CD4-positive, alpha-beta T cell (primary cell): ENCODE results near the gene CHD2. TPM values are rescaled to one million over a fixed set of nuclear protein-coding genes. Genes with fewer than 3 reads are reported as not detected.

ENCODE experiments used
- ATAC-seq: fragments of 200-7000 bp; cut with Tn5 transposase; one replicate; pipeline ENCODE4 v1.10.0; 2022; ENCODE audit warnings: mild to moderate bottlenecking; ENCODE audit not compliant: poor library complexity
- CTCF ChIA-PET: fragments of 350-600 bp; sonication (Branson Sonifier 250); formaldehyde crosslinking; loops from one replicate; lab custom pipeline; 2021; ENCODE audit warnings: antibody characterized with exemption, inconsistent platforms; lab: Charles Lee
- POLR2A ChIA-PET: fragments of 350-600 bp; sonication (Branson Sonifier 250); formaldehyde crosslinking; loops from one replicate; lab custom pipeline; 2021; ENCODE audit warnings: antibody characterized with exemption, inconsistent platforms; lab: Charles Lee
- DNase-seq, 14 experiments: peaks; one replicate each; pipeline ENCODE4 v3.0.0-alpha.2; 2013 to 2020; ENCODE audit warnings: mixed read lengths in 2 of 14
- H3K27ac ChIP-seq, 2 donors: one replicate each; pipeline versions ENCODE4 v1.5.1 to v1.7.0; 2013; ENCODE audit warnings: low read length in 2 of 2, low read depth in 1 of 2, mild to moderate bottlenecking in 1 of 2
- H3K27me3 ChIP-seq, 2 experiments: 1 replicate in 1 of 2; 2 replicates in 1 of 2; pipeline versions ENCODE4 v1.6.1 to v1.7.0; 2013; ENCODE audit warnings: low read length in 2 of 2, control low read depth in 1 of 2, mild to moderate bottlenecking in 1 of 2, moderate library complexity in 1 of 2; ENCODE audit not compliant: insufficient read depth in 2 of 2, control insufficient read depth in 1 of 2
- H3K36me3 ChIP-seq: one replicate; pipeline ENCODE4 v1.6.1; 2013; ENCODE audit warnings: low read length, control low read depth; ENCODE audit not compliant: insufficient read depth
- H3K4me1 ChIP-seq: one replicate; pipeline ENCODE4 v1.6.1; 2013; ENCODE audit warnings: low read length, control low read depth; ENCODE audit not compliant: insufficient read depth
- H3K4me3 ChIP-seq: one replicate; pipeline ENCODE4 v1.5.1; 2013; ENCODE audit warnings: mild to moderate bottlenecking, low read length, moderate library complexity
- H3K9me3 ChIP-seq, 2 experiments: 1 replicate in 1 of 2; 2 replicates in 1 of 2; pipeline versions ENCODE4 v1.6.1 to v1.7.0; 2013; ENCODE audit warnings: low read length in 2 of 2, mild to moderate bottlenecking in 2 of 2, control low read depth in 1 of 2, moderate library complexity in 1 of 2; ENCODE audit not compliant: control insufficient read depth in 1 of 2, insufficient read depth in 1 of 2
- H3K27ac Mint-ChIP-seq: one replicate; pipeline ENCODE4 v1.8.0; 2020; ENCODE audit warnings: mixed read lengths
- H3K27me3 Mint-ChIP-seq: one replicate; pipeline ENCODE4 v1.8.0; 2021; ENCODE audit warnings: mixed read lengths
- H3K36me3 Mint-ChIP-seq: one replicate; pipeline ENCODE4 v1.8.0; 2021; ENCODE audit warnings: low read depth, mixed read lengths
- H3K4me1 Mint-ChIP-seq: one replicate; pipeline ENCODE4 v1.8.0; 2021; ENCODE audit warnings: low read depth, mixed read lengths
- H3K4me3 Mint-ChIP-seq: one replicate; pipeline ENCODE4 v1.8.0; 2020; ENCODE audit warnings: mild to moderate bottlenecking, mixed read lengths
- H3K9me3 Mint-ChIP-seq: one replicate; pipeline ENCODE4 v1.8.0; 2020; ENCODE audit warnings: mixed read lengths
- CTCF ChIP-seq: fragments of 200-600 bp; IDR thresholded peaks from one replicate; pipeline ENCODE4 v1.8.0; 2022; ENCODE audit warnings: antibody characterized with exemption, mild to moderate bottlenecking
- intact Hi-C, 2 experiments: fragments of 100-400 bp; cut with DNase I in 1 of 2; cut with micrococcal nuclease in 1 of 2; formaldehyde crosslinking; loops; one replicate each; pipeline versions ENCODE4 v1.15.1 to v1.9.0; 2023 to 2025; cut with DNase I, micrococcal nuclease
- total RNA-seq, 174 experiments: library from RNA in 2 of 174; stranded (reverse) in 2 of 174; gene quantifications; one replicate each; pipeline ENCODE4 v1.2.3 and lab custom pipeline; 2021 to 2026

CHD2 gene
- total RNA-seq, 2 experiments from 2014 or later, result 615 to 660 TPM

GRCh38 chr15:93057618-93058017 lies 157.5 kb downstream of the CHD2 start:
- no peaks in the 10 kb centered on the region for H3K4me1 Mint-ChIP-seq
- ChIA-PET POLR2A (no interaction called here), CTCF (no interaction called here)
- Histone ChIP-seq H3K4me1 (no peaks in the 10 kb centered on the region), H3K4me3 (no peak overlapping the region), H3K9me3 (no peaks in the 10 kb centered on the region), H3K27me3 (no peaks in the 10 kb centered on the region), H3K27ac (no peak overlapping the region), H3K36me3 (no peaks in the 10 kb centered on the region)
- H3K4me3 Mint-ChIP-seq, result no peak overlapping the region
- ATAC-seq (no peak), DNase-seq (no peak)
- H3K36me3 Mint-ChIP-seq, result no peaks in the 10 kb centered on the region
- no peak for TF ChIP-seq CTCF
- no peak overlapping the region for H3K27ac Mint-ChIP-seq
- H3K27me3 Mint-ChIP-seq, result no peaks in the 10 kb centered on the region
- intact Hi-C loops, result no loop called here
- no peaks in the 10 kb centered on the region for H3K9me3 Mint-ChIP-seq

GRCh38 chr15:93058128-93058527 lies 158.0 kb downstream of the CHD2 start:
- DNase-seq, result no peak
- intact Hi-C loops, result no loop called here
- Mint-ChIP-seq H3K4me1 (no peaks in the 10 kb centered on the region), H3K36me3 (no peaks in the 10 kb centered on the region), H3K27me3 (no peaks in the 10 kb centered on the region), H3K4me3 (no peak overlapping the region), H3K27ac (no peak overlapping the region), H3K9me3 (no peaks in the 10 kb centered on the region)
- Histone ChIP-seq H3K27ac (no peak overlapping the region), H3K36me3 (no peaks in the 10 kb centered on the region), H3K27me3 (no peaks in the 10 kb centered on the region), H3K4me1 (no peaks in the 10 kb centered on the region), H3K9me3 (no peaks in the 10 kb centered on the region), H3K4me3 (no peak overlapping the region)
- no peak for TF ChIP-seq CTCF
- ChIA-PET CTCF (no interaction called here), POLR2A (no interaction called here)
- ATAC-seq, result no peak

- CTCF ChIA-PET, result no interaction called here
- no peaks in the 10 kb centered on the region for H3K36me3 ChIP-seq
- no peak overlapping the region for H3K27ac ChIP-seq
- POLR2A ChIA-PET, result no interaction called here
- H3K36me3 Mint-ChIP-seq, result no peaks in the 10 kb centered on the region
- DNase-seq, result no peak
- H3K27me3 ChIP-seq, result peaks cover 0 to 4% of the 10 kb centered on the region in 2 experiments
- H3K4me1 ChIP-seq, result no peaks in the 10 kb centered on the region
- no peak for TF ChIP-seq CTCF
- no peaks in the 10 kb centered on the region for H3K4me1 Mint-ChIP-seq
- H3K4me3 ChIP-seq, result no peak overlapping the region
- no peak overlapping the region for H3K27ac Mint-ChIP-seq
- H3K9me3 Mint-ChIP-seq, result no peaks in the 10 kb centered on the region
- no peaks in the 10 kb centered on the region for H3K27me3 Mint-ChIP-seq
- no peaks in the 10 kb centered on the region for H3K9me3 ChIP-seq
- no peak for ATAC-seq
- no peak overlapping the region for H3K4me3 Mint-ChIP-seq
- intact Hi-C loops, result no loop called here
Measured at GRCh38 chr15:93058904-93059427, 158.8 kb downstream of the CHD2 start.
